ENCODE data around the gene CNTN4.

DNA sequence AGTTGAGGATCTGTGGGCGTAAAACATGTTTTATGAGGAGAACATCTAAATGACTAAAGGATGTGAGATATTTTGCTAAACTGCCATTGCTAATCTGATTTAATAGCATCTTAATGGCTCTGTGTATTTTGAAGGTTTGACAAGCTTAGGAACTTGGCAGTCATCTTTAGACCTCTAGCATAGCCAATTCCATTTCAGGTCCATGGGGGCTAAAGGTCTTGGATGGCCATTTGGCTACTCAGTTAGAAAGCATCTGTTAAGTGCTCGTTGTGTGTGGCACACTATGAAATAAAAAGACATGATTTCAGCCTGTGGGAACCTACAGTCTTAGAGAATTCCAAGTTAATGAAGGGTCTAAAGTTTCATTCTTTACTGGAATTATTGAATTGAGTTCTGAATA, 775.3 kb downstream of the CNTN4 start:
- TF ChIP-seq, protein P1, sequence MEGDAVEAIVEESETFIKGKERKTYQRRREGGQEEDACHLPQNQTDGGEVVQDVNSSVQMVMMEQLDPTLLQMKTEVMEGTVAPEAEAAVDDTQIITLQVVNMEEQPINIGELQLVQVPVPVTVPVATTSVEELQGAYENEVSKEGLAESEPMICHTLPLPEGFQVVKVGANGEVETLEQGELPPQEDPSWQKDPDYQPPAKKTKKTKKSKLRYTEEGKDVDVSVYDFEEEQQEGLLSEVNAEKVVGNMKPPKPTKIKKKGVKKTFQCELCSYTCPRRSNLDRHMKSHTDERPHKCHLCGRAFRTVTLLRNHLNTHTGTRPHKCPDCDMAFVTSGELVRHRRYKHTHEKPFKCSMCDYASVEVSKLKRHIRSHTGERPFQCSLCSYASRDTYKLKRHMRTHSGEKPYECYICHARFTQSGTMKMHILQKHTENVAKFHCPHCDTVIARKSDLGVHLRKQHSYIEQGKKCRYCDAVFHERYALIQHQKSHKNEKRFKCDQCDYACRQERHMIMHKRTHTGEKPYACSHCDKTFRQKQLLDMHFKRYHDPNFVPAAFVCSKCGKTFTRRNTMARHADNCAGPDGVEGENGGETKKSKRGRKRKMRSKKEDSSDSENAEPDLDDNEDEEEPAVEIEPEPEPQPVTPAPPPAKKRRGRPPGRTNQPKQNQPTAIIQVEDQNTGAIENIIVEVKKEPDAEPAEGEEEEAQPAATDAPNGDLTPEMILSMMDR (IDR thresholded peaks at IDR 0.05; ENCODE audit: low read length): no peak
- no peak for TF ChIP-seq EZH2 (IDR thresholded peaks at IDR 0.05; ENCODE audit: borderline replicate concordance, low read length)
